Measurements from ENCODE around the gene MAGI1. TPM values are rescaled to one million over a fixed set of nuclear protein-coding genes. Genes with fewer than 3 reads are reported as not detected.
A peak's percentile ranks its signal among the peaks of the same experiment; 100 is the strongest.

The MAGI1 gene
- total and polyA plus RNA-seq, 7 donors, result 10.2 to 54.0 (median 29.8) TPM

GRCh38 chr3:65484964-65485363, 553.8 kb downstream of the MAGI1 start:
- H3K4me1 ChIP-seq, result peaks cover 0 to 58% (median 46%) of the 10 kb centered on the region in 4 donors
- intact Hi-C loops (cut with DNase I), result no loop called here
- 39 to 50% methylated on average over 3 of the region's 3 CpGs for WGBS, 2 donors
- TF ChIP-seq POLR2A (IDR thresholded peaks at IDR 0.05) (no peak), POLR2AphosphoS5 (IDR thresholded peaks at IDR 0.05) (no peak), EP300 (IDR thresholded peaks at IDR 0.05) (no peak)
- no peaks in the 10 kb centered on the region for H3K36me3 ChIP-seq
- H3K4me3 ChIP-seq, result no peak overlapping the region
- H3K27ac ChIP-seq, result peak overlapping the region in 2 of 4 donors; percentile 46 to 64
- no peaks in the 10 kb centered on the region for H3K27me3 ChIP-seq
- H3K9me3 ChIP-seq, result no peaks in the 10 kb centered on the region
- DNase-seq, result no peak

- no peak overlapping the region for H3K4me3 ChIP-seq
- 10 to 49% methylated on average over 6 of the region's 6 CpGs for WGBS, 2 donors
Measured at GRCh38 chr3:65483480-65483879, 555.2 kb downstream of the MAGI1 start.

GRCh38 chr3:65483011-65483410, 555.7 kb downstream of the MAGI1 start:
- intact Hi-C loops (cut with DNase I), result no loop called here
- H3K4me1 ChIP-seq, result peaks cover 0 to 58% (median 46%) of the 10 kb centered on the region in 4 donors
- H3K27ac ChIP-seq, result peak overlapping the region in 2 of 4 donors; percentile 46 to 64
- no peak for DNase-seq
- no peak overlapping the region for H3K4me3 ChIP-seq
- TF ChIP-seq POLR2AphosphoS5 (IDR thresholded peaks at IDR 0.05) (no peak), CTCF (IDR thresholded peaks at IDR 0.05) (no peak), POLR2A (IDR thresholded peaks at IDR 0.05) (no peak), EP300 (IDR thresholded peaks at IDR 0.05) (no peak)
- no peaks in the 10 kb centered on the region for H3K27me3 ChIP-seq
- no peaks in the 10 kb centered on the region for H3K36me3 ChIP-seq
- WGBS, 2 donors, result 68 to 73% methylated on average over 2 of the region's 2 CpGs
- H3K9me3 ChIP-seq, result no peaks in the 10 kb centered on the region

More at GRCh38 chr3:65483480-65483879, 555.2 kb downstream of the MAGI1 start:
- Histone ChIP-seq H3K9me3 (no peaks in the 10 kb centered on the region), H3K36me3 (no peaks in the 10 kb centered on the region), H3K4me1 (peaks cover 0 to 58% (median 46%) of the 10 kb centered on the region in 4 donors), H3K27ac (peak overlapping the region in 2 of 4 donors; percentile 46 to 64), H3K27me3 (no peaks in the 10 kb centered on the region)
- TF ChIP-seq CTCF (IDR thresholded peaks at IDR 0.05) (no peak), POLR2AphosphoS5 (IDR thresholded peaks at IDR 0.05) (peak in 1 of 4 donors; percentile 35)
- intact Hi-C loops (cut with DNase I), result no loop called here
- peak; percentile 83 for DNase-seq

- Histone ChIP-seq H3K4me1 (peaks cover 0 to 43% (median 39%) of the 10 kb centered on the region in 4 donors), H3K27me3 (no peaks in the 10 kb centered on the region), H3K36me3 (no peaks in the 10 kb centered on the region), H3K27ac (no peak overlapping the region), H3K9me3 (no peaks in the 10 kb centered on the region), H3K4me3 (no peak overlapping the region)
- no peak for TF ChIP-seq POLR2A (IDR thresholded peaks at IDR 0.05)
- TF ChIP-seq POLR2AphosphoS5 (IDR thresholded peaks at IDR 0.05), result no peak
- TF ChIP-seq CTCF (IDR thresholded peaks at IDR 0.05), result no peak
- TF ChIP-seq EP300 (IDR thresholded peaks at IDR 0.05), result no peak
- WGBS, 2 donors, result 84 to 91% methylated on average over 4 of the region's 4 CpGs
- intact Hi-C loops (cut with DNase I), result no loop called here
- DNase-seq, result no peak
Measured at GRCh38 chr3:65481085-65481484, 557.6 kb downstream of the MAGI1 start.

GRCh38 chr3:65479990-65480389, 558.7 kb downstream of the MAGI1 start:
- Histone ChIP-seq H3K4me3 (no peak overlapping the region), H3K9me3 (no peaks in the 10 kb centered on the region), H3K27me3 (no peaks in the 10 kb centered on the region), H3K36me3 (no peaks in the 10 kb centered on the region), H3K4me1 (peaks cover 0 to 32% (median 29%) of the 10 kb centered on the region in 4 donors), H3K27ac (no peak overlapping the region)
- TF ChIP-seq POLR2AphosphoS5 (IDR thresholded peaks at IDR 0.05) (no peak), CTCF (IDR thresholded peaks at IDR 0.05) (no peak), POLR2A (IDR thresholded peaks at IDR 0.05) (no peak), EP300 (IDR thresholded peaks at IDR 0.05) (no peak)
- no peak for DNase-seq
- 73 to 82% methylated on average over 3 of the region's 3 CpGs for WGBS, 2 donors
- intact Hi-C loops (cut with DNase I), result no loop called here
